Subcutaneous abdominal adipose tissue (tissue), 5 donors: ENCODE results near the gene KLHL22.
A peak's percentile ranks its signal among the peaks of the same experiment; 100 is the strongest.
"Not testable (repeated sequence)": the region's sequence is repeated elsewhere in the genome, so short reads cannot be mapped to it uniquely, and the experiment has no call there.

Experiments used
- H3K27ac ChIP-seq: one replicate; pipeline ENCODE4 v1.7.0; 2013; ENCODE audit warnings: low read depth, mild to moderate bottlenecking, inconsistent platforms, low read length, moderate library complexity
- H3K27me3 ChIP-seq, 5 donors: one replicate each; pipeline ENCODE4 v1.7.0; 2013; ENCODE audit warnings: low read length in 5 of 5, inconsistent platforms in 1 of 5; ENCODE audit not compliant: control insufficient read depth in 5 of 5, insufficient read depth in 4 of 5
- H3K36me3 ChIP-seq, 5 donors: one replicate each; pipeline ENCODE4 v1.7.0; 2013; ENCODE audit warnings: low read length in 5 of 5; ENCODE audit not compliant: control insufficient read depth in 5 of 5, insufficient read depth in 5 of 5
- H3K4me1 ChIP-seq, 5 donors: one replicate each; pipeline ENCODE4 v1.7.0; 2013; ENCODE audit warnings: low read length in 5 of 5, mild to moderate bottlenecking in 3 of 5, moderate library complexity in 1 of 5; ENCODE audit not compliant: control insufficient read depth in 5 of 5, insufficient read depth in 5 of 5
- H3K4me3 ChIP-seq, 5 donors: one replicate each; pipeline ENCODE4 v1.7.0; 2013; ENCODE audit warnings: low read length in 5 of 5, low read depth in 1 of 5
- H3K9ac ChIP-seq, 5 donors: one replicate each; pipeline ENCODE4 v1.7.0; 2013; ENCODE audit warnings: low read length in 5 of 5, mild to moderate bottlenecking in 4 of 5, moderate library complexity in 3 of 5
- H3K9me3 ChIP-seq, 5 donors: one replicate each; pipeline ENCODE4 v1.7.0; 2013; ENCODE audit warnings: low read length in 5 of 5; ENCODE audit not compliant: control insufficient read depth in 5 of 5
- donor health status: healthy.
- donor health status: healthy.
- donor health status: healthy.
- donor health status: healthy.
- donor health status: healthy.

KLHL22 gene

DNA sequence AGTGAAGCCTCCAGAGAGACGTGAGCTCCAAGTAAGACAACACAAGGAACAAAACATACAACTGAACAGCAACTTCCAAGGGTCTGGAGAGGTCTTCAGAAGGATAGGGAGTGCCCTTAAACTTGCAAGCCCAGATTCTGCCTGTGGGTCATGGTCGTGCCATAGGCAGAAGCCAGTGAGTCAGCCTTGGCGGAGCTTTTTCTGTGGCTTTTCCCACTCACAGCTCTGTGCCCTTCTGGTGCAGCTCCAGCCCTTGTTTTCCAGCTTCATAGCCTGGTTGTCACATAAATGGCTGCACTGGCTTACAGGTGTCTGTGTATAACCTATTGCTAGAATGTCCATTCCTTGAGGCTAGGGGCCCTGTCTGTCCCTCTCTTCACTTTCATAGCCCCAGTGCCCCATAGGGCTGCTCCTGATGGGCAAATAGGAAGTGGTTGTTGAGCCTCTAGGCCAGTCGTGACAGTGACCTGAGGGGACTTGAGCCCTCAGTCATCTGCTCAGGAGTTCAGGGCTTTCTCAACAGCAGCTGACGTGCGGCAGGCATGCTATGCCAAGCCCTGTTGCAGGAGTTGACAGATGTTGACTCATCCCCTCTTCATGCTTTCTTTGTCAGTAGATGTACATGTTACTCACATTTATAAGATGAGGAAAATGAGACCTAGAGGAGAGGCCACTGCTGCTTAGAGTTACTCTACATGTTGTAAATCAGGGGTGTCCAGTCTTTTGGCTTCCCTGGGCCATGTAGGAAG, 19.2 kb upstream of the KLHL22 start:
- no peaks in the 10 kb centered on the region for H3K27me3 ChIP-seq
- H3K4me1 ChIP-seq = peaks cover 12 to 47% (median 44%) of the 10 kb centered on the region in 5 donors
- H3K9ac ChIP-seq = peak overlapping the region in 1 of 5 donors; percentile 16
- peak overlapping the region; percentile 65 for H3K27ac ChIP-seq
- H3K4me3 ChIP-seq = no peak overlapping the region
- H3K9me3 ChIP-seq = no peaks in the 10 kb centered on the region
- H3K36me3 ChIP-seq = peaks cover 2 to 25% (median 18%) of the 10 kb centered on the region in 5 donors

- Histone ChIP-seq H3K4me1 (peaks cover 20 to 66% (median 53%) of the 10 kb centered on the region in 5 donors), H3K36me3 (peaks cover 0 to 8% (median 6%) of the 10 kb centered on the region in 5 donors), H3K27me3 (no peaks in the 10 kb centered on the region), H3K9me3 (no peaks in the 10 kb centered on the region), H3K9ac (peak overlapping the region in 1 of 5 donors; percentile 59), H3K4me3 (no peak overlapping the region), H3K27ac (peak overlapping the region; percentile 94)
These were observed 16.1 kb upstream of the KLHL22 start for GRCh38 chr22:20511578-20512229.

DNA sequence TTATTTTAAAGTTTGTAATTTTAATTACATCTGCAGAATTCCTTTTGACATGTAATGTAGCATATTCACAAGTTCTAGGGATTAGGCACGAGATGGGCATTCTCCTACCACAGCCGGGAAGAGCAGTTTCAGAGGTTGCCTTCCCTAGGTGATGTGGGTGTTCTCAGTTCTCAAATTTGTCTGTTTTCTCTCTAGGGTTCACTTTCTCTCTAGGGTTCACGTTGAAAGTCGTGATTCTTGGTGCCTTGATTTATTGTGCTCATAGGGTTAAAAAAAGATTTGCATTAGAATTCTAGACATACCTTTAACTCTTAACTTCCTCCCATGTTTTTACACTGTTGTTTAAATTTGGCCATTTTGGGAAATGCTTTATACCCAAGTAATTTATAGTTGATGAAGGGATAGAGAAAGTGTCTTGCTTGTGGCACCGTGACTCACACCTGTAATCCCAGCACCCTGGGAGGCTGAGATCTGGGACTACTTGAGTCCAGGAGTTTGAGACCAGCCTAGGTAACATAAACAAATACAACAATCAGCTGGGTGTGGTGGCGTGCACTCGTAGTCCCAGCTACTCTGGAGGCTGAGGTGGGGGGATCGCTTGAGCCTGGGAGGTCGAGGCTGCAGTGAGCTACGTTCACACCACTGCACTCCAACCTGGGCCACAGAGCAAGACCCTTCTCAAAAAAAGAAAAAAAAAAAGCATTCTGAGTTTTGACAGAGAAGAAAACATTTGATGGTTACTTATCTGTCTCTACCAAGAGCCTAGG, 15.4 kb upstream of the KLHL22 start:
- Histone ChIP-seq H3K36me3 (peaks cover 0 to 6% (median 5%) of the 10 kb centered on the region in 5 donors), H3K27ac (peak overlapping the region; percentile 94), H3K9me3 (no peaks in the 10 kb centered on the region), H3K4me3 (no peak overlapping the region), H3K4me1 (peaks cover 20 to 66% (median 53%) of the 10 kb centered on the region in 5 donors), H3K9ac (peak overlapping the region in 3 of 5 donors; percentile 53 to 75 (median 59)), H3K27me3 (no peaks in the 10 kb centered on the region)

GRCh38 chr22:20509344-20510047, 13.9 kb upstream of the KLHL22 start:
- H3K9me3 ChIP-seq = no peaks in the 10 kb centered on the region
- H3K27me3 ChIP-seq = no peaks in the 10 kb centered on the region
- peak overlapping the region; percentile 66 to 96 (median 75) for H3K4me3 ChIP-seq
- peak overlapping the region; percentile 85 to 100 (median 87) for H3K9ac ChIP-seq
- H3K36me3 ChIP-seq = peaks cover 0 to 5% (median under 1%) of the 10 kb centered on the region in 5 donors
- H3K4me1 ChIP-seq = peaks cover 14 to 56% (median 46%) of the 10 kb centered on the region in 5 donors
- peak overlapping the region; percentile 94 for H3K27ac ChIP-seq

GRCh38 chr22:20508815-20509271, 13.2 kb upstream of the KLHL22 start:
- H3K27me3 ChIP-seq = no peaks in the 10 kb centered on the region
- H3K36me3 ChIP-seq = peaks cover 0 to 2% (median 0%) of the 10 kb centered on the region in 5 donors
- H3K9ac ChIP-seq = peak overlapping the region; percentile 85 to 100 (median 87)
- peak overlapping the region; percentile 94 for H3K27ac ChIP-seq
- no peaks in the 10 kb centered on the region for H3K9me3 ChIP-seq
- peaks cover 14 to 51% (median 43%) of the 10 kb centered on the region in 5 donors for H3K4me1 ChIP-seq
- peak overlapping the region; percentile 66 to 96 (median 75) for H3K4me3 ChIP-seq

- peaks cover 14 to 48% (median 42%) of the 10 kb centered on the region in 5 donors for H3K4me1 ChIP-seq
- peak overlapping the region; percentile 94 for H3K27ac ChIP-seq
- H3K9ac ChIP-seq = peak overlapping the region; percentile 90 to 100 (median 99)
- H3K27me3 ChIP-seq, H3K36me3 ChIP-seq, H3K9me3 ChIP-seq: not testable (repeated sequence)
- H3K4me3 ChIP-seq = peak overlapping the region; percentile 74 to 96 (median 82)
These were observed 12.6 kb upstream of the KLHL22 start for GRCh38 chr22:20508067-20508755.

DNA sequence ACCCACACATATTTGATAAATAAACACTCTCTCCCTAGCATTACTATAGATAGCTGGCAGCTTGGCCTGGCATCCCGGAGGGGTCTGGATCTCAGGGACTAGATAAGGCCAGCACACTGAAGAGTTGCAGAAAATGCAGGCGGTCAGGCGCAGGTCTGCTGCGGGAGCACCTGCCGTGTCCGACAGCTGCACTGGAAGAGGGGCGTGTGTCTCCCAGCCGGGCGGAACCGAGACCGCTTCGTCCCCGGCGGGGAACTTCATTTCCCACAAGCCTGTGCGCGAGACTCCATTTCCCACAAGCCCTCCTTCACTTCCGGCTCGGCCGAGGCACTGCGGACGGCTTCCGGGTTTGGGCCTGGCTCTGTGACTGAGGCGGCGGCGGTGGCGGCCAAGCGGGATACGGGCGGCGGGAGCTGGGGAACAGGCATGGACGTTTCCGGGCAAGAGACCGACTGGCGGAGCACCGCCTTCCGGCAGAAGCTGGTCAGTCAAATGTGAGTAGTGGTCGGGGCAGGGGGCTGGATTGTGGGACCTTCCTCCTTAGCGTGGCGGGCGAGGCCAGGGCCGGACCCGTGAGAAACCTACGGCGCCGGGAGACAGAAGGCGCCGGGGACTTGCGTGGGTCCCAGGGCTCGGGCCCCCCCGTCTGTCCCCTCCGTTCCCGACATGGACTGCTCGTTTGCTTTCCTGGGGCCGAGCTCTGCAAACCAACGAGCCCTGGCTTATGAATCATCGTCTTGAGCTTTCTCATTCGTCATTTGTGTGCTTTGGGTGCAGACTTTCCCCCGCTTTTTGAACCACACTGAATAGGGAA, 11.9 kb upstream of the KLHL22 start, which contains the start of gene MED15:
Gene MED15, plus strand, starts transcription at position 358 of the 814 bp plus-strand sequence. Its CDS starts 69 bp downstream, at position 427.
- Histone ChIP-seq H3K9me3 (no peaks in the 10 kb centered on the region), H3K4me1 (peaks cover 14 to 48% (median 42%) of the 10 kb centered on the region in 5 donors), H3K4me3 (peak within 1 kb of the TSS; percentile 74 to 96 (median 82)), H3K27me3 (no peaks in the 10 kb centered on the region), H3K9ac (peak within 1 kb of the TSS; percentile 90 to 100 (median 99)), H3K36me3 (no peaks in the 10 kb centered on the region), H3K27ac (peak within 1 kb of the TSS; percentile 94)

DNA sequence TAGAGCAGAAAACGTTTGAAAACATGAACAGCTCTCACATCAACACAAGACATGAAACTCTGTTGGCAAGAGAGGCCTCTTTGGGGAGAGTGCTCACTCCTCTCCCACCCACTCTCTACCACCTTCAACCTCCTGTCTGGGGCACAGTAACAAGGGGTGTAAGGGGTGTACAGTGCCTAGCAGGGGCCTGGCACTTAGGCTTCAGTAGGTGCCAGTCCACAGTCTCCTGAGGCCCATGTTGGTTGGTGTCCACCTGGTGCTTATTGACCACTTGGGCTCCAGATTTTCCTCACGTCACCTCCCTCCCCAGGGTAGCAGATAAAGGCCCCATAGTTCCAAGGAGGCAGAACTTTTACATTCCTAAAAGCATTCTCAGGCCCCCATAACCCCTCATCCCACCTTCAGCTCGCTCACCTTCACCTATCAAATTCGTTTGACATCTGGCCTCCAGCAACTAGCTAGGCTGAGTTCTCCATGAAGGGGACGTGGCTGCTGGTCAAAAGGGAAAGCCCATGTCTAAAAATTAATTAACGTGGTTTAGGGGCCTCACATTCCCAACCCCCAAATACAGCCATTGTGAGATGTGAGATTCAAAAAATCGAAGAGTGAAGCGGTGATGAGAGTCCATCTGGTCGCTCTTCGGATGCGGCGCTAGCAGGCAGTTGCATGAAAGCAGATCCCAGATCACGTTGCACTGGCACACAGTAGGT, 11.1 kb upstream of the KLHL22 start:
- no peaks in the 10 kb centered on the region for H3K27me3 ChIP-seq
- H3K4me3 ChIP-seq = peak overlapping the region; percentile 60 to 94 (median 75)
- H3K9ac ChIP-seq = peak overlapping the region; percentile 90 to 100 (median 99)
- no peaks in the 10 kb centered on the region for H3K36me3 ChIP-seq
- H3K27ac ChIP-seq = peak overlapping the region; percentile 94
- H3K9me3 ChIP-seq = no peaks in the 10 kb centered on the region
- H3K4me1 ChIP-seq = peaks cover 14 to 43% (median 42%) of the 10 kb centered on the region in 5 donors
